Epithelial cell of proximal tubule (primary cell): ENCODE data around the gene RNF40. TPM values are rescaled to one million over a fixed set of nuclear protein-coding genes. Genes with fewer than 3 reads are reported as not detected.

Source experiments
- DNase-seq: peaks from one replicate; pipeline ENCODE4 v3.0.0-alpha.2; 2011; ENCODE audit warnings: low read depth
- H3K4me3 ChIP-seq: 2 replicates; pipeline ENCODE4 v1.5.1; 2011; ENCODE audit warnings: low read depth, mild to moderate bottlenecking, low read length
- total RNA-seq: library from RNA; depleted of rRNA; stranded (reverse); fragments of >200 nt; gene quantifications from 2 replicates; pipeline ENCODE4 v1.2.3, GENCODE V29; 2015
- TF ChIP-seq, protein P1 (sequence below): conservative IDR thresholded peaks from 2 replicates; pipeline ENCODE4 v1.5.1; 2012; ENCODE audit warnings: low read depth, mild to moderate bottlenecking, low read length

Gene RNF40
- total RNA-seq, 1 donor from 2014 or later: 47.2 TPM

DNA sequence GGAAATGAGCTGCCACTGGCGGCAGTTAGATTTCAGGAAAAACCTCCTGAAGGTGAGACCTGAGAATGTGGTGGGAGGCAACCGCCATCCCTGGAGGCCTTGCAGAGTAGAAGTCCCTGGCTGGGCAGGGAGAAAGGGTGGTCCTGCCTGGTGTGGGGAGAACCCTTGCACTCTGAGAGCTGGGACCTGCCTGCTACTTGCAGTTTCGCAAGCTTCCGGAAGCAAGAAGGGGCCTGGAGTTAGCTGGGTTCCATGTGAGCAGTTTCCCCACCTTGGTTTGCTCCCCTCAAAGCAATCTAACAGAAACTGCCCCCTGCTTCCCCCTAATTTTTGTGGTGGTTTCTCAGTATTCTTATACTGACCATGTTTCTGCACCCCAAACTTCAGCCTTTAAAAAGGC, 18.4 kb downstream of the RNF40 start:
- TF ChIP-seq, protein P1, sequence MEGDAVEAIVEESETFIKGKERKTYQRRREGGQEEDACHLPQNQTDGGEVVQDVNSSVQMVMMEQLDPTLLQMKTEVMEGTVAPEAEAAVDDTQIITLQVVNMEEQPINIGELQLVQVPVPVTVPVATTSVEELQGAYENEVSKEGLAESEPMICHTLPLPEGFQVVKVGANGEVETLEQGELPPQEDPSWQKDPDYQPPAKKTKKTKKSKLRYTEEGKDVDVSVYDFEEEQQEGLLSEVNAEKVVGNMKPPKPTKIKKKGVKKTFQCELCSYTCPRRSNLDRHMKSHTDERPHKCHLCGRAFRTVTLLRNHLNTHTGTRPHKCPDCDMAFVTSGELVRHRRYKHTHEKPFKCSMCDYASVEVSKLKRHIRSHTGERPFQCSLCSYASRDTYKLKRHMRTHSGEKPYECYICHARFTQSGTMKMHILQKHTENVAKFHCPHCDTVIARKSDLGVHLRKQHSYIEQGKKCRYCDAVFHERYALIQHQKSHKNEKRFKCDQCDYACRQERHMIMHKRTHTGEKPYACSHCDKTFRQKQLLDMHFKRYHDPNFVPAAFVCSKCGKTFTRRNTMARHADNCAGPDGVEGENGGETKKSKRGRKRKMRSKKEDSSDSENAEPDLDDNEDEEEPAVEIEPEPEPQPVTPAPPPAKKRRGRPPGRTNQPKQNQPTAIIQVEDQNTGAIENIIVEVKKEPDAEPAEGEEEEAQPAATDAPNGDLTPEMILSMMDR: no peak
- no peak overlapping the region for H3K4me3 ChIP-seq
- DNase-seq: no peak

DNA sequence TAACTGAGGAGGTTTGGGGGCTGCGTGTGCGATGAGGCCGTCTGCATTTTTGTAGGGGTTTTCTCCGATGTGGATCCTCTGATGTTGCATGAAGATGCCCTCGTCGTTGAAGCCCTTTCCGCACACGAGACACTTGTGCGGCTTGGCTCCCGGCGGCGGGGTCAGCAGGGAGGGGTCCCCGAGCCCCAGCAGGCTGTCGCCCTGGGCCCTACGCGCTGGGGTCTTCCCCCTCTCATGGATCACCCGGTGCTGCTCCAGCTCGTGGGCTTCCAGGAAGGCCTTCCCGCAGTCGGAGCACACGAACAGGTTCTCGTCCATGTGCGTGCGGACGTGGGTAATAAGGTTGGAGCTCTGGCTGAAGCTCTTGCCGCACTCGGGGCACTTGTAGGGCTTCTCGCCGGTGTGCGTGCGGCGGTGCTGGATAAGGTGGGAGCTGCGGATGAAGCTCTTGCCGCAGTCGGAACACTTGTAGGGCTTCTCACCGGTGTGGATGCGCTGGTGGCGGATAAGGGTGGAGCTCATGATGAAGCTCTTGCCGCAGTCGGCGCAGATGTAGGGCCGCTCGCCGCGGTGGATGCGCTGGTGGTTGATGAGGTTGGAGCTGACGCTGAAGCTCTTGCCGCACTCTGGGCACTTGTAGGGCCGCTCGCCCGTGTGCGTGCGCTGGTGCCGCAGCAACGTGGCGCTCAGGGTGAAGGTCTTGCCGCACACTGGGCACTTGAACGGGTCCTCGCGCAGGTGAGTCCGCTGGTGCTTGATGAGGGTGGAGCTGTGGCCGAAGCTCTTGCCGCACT, 20.6 kb downstream of the RNF40 start:
- TF ChIP-seq, protein P1: no peak
- H3K4me3 ChIP-seq: no peak overlapping the region
- no peak for DNase-seq

DNA sequence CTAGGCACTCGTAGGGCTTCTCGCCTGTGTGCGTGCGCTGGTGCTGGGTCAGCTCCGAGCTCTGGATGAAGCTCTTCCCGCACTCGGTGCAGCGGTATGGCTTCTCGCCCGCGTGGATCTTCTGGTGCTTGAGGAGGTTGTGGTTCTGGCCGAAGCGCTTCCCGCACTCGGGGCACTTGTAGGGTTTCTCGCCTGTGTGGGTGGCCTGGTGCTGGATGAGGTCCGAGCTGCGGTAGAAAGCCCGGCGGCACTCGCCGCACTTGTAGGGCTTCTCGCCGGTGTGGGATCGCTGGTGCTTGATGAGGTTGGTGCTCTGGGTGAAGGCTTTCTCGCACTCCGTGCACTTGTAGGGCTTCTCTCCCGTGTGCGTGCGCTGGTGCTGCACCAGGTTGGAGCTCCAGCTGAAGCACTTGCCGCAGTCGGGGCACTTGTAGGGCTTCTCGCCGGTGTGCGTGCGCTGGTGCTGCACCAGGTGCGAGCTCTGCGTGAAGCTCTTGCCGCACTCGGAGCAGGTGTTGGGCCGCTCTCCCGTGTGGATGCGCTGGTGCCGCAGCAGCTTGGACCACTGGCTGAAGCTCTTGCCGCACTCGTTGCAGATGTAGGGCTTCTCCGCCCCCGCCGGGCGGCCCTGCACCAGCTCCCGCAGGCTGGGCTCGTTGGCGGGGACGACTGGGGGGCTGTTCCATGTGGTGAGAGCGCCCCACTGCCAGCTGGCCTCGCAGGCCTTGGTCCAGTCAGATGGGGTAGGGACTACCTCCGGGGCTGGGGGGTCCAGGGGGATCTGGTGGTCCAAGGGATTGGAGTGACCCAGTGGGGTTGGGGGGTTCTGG, 21.4 kb downstream of the RNF40 start:
- DNase-seq: no peak
- no peak overlapping the region for H3K4me3 ChIP-seq
- TF ChIP-seq, protein P1: no peak

DNA sequence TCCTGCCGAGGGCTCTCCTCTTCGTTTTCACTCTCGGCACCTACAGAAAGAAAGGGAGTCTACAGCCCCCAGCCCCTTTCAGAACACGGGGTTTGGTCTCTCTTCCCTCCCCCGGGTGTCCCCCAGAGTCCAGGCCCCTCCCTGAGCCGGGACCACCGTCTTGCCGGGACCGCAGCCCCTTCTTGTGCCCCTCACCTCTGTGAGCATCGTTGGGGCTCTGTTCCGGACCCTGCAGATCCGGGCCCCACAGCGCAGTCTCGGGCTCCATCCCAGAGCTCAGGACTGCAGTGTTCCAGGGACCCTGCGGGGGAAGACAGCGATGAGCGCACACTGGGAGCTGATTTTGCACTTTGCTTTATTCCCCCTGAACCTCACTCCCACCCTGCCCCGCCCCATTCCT, 22.1 kb downstream of the RNF40 start:
- TF ChIP-seq, protein P1: no peak
- no peak overlapping the region for H3K4me3 ChIP-seq
- DNase-seq: no peak

DNA sequence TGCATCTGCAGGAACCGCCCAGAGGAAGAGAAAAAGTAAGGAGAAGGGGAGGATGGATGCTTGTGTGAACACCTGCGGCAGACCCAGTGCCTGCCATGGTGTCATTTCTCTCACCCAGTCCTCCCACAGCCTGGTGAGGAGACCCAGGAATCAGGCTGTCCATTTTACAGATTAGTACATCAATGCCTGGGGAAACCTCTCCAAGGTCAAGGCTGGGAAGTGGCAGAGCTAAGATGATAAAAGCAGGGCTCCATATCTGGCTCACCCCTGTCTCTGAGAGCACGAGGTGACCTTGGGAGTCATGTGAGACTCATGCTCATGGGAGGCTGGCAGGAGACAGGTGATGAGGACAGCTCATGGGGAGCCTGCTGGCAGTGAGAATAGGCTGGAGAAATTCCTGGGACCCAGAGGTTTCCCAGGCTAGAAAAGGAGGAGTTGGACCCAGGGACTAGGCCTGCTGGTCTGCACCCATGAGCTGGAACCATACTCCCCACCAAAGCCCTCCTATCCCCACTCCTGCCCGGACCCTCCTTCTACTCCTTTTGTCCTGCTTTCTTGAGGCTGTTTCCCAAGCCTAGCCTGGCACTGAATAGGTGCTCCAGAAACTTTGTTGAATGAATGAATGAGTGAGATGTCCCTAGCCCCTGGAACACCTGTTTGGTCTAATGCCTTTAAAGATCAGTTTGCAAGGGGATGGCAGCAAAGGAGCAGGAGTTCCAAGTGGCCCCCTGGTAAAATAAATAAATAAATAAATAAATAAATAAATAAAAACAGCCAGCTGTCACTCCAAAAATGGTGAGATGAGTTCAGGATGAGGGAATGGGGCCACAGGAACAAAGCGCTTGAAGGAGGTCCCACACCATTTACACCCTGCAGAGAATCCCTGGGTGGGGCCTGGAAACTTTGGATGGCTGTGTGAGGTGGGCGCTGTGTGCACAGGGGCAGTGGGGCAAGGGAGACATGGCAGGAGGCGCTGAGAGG, 23.3 kb downstream of the RNF40 start:
- TF ChIP-seq, protein P1: no peak
- H3K4me3 ChIP-seq: peak overlapping the region; percentile 79
- DNase-seq: no peak

DNA sequence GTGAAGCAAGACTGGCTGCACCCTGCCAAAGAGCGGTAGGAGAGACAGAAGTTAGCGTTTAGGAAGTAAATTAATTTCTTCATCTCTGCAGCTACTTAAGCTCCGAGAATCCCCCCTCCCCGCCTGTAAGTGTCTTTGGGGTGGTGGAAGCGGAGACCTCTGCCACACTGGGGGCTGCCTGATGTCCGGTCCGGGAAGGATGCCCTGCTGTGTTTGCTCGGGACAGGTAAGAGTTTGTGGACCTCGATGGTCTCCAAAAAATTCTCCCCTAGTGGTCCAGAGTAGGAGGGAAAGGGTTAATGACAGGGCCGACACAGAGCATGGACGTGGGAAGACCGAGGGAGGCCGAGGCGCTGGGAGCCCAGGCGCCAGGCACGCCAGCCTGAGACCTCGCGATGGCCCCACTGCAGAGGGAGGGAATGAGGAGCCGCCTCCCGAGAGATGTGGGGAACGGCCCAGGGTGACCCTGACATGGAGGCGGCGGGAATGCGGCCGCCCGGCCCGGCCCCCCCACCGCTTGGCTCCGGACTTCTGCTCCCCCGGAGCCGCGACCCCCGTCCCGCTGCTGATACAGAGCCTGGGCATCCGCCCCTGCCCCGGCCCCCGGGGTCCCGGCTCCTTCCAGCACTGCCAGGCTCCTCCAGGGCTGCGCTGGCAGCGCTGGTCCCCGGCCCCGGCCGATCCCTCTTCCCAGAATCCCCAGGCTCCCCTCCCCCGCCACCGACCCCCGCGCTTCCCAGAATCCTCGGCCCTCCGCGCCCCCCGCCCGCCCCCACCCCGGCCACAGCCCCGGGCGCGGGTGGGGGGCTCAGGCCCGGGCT, 24.2 kb downstream of the RNF40 start:
- peak overlapping the region; percentile 79 for H3K4me3 ChIP-seq
- TF ChIP-seq, protein P1: no peak
- DNase-seq: no peak
